ENCODE results near the gene SAP30L. TPM values are rescaled to one million over a fixed set of nuclear protein-coding genes. Genes with fewer than 3 reads are reported as not detected.

The SAP30L gene
- total RNA-seq, 1 donor: 15.6 TPM

DNA sequence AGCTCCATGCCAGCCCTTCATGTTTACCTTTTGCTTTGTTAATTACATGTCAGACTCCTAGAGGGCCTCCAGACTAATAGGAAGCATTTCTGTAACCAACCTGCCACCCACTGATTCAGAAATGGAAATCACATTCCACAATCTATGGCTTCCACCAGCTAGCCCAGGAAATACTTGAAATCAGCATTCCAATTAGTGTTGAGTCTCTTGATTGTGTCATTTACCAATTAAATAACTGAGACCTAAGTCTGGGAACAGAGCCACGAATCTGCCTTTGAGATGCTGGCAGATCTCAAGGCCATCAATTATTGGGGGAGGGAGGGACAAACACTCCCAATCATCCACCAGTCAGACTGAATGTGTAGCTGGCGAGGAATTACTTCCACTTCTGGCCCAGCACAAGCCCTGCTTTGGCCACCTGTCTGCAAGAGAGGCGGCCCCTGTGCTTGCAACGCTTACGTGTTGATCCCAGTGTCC is 27.4 kb upstream of the SAP30L start:
- DNase-seq (ENCODE audit: low read depth in 2 of 3, low spot score in 2 of 3): no peak

DNA sequence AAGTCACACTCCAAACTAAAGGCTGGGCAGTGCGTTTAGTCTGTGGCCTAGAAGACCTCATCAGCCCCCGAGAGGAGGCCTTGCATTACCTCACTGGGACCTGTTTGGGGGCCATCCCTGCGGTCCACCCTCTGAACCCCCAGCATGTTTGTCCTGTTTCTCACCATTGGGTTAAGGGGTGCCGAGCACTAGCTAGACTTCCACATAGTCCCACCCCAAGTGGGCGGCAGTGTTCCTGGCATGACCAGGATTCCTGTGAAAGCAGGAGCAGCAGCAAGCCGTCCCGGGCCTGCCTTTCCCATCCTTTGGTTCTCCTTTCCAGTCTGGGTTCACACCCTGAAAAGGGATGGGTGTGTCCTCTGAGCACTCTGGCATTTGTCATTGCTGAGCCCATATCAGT is 26.6 kb upstream of the SAP30L start:
- DNase-seq (ENCODE audit: low read depth in 2 of 3, low spot score in 2 of 3): no peak

DNA sequence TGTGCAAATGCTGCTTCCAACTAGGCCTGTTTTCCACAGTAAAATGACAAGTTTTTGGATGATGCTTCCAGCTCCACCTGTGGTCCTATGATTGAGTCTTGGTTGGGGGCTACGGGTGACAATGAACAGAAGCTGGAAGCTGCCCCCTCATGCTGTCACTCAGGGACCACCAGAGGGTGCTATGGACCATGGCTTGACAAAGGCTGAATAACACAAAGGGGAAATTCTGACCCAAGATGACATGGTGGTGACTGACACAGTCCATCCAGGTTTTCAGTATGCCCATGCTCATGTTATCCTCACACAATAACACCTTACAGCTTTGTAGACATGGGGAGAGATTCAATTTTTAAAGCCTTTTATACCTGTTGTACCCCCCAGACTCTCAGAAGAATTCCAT is 23.9 kb upstream of the SAP30L start:
- peak in 2 of 3 donors; percentile 30 to 55 for DNase-seq (ENCODE audit: low read depth in 2 of 3, low spot score in 2 of 3)

DNA sequence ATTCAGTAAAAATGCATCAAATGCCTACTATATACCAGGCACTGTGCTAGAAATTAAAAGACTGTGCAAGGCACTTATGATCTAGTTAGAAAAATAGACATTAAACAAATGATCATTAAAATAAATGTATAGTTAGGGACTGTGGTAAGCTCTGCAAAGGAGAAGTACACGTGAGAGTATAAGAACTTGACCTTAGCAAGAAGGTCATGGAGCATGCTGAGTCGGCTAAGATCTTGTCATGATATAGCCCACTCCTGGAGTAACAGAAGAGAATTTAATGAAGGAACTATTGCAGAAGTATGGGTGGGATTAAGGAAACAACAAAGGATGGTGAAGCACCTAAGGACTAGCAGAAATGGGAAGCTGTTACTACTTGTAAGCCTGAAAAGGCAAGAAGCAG is 23.5 kb upstream of the SAP30L start:
- DNase-seq (ENCODE audit: low read depth in 2 of 3, low spot score in 2 of 3): no peak

DNA sequence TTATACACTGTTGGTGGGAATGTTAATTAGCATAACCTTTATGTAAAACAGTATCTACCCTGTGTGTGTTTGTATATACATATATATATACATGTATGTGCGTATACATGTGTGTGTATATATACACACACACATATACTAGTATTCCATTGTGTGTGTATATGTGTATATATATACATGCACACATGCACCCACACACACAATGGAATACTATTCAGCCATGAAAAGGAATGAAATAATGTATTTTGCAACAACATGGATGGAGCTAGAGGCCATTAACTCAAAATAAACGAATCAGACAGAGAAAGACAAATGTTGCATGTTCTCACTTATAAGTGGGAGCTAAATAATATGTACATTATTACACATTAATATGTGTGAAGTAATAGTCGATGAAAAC is 17.6 kb upstream of the SAP30L start:
- no peak for DNase-seq (ENCODE audit: low read depth in 2 of 3, low spot score in 2 of 3)

DNA sequence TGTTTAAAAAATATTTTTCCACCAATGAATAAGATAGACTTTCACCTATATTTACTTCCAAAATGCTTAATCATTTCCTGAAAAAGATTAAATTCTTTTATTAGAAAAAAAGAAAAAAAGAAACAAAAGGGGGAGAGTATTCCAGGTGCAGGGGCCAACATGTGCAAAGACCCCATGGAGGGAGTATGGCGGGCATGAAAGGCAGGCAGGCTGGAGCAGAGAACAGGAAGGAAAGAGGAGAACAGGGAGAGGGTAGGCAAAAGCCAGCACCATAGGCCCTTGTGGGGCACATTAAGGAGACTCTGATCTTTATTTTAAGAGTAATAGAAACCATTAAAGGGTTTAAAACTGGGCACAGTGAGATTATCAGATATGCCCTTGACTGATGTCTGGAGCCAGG is 16.5 kb upstream of the SAP30L start:
- DNase-seq (ENCODE audit: low read depth in 2 of 3, low spot score in 2 of 3): no peak

DNA sequence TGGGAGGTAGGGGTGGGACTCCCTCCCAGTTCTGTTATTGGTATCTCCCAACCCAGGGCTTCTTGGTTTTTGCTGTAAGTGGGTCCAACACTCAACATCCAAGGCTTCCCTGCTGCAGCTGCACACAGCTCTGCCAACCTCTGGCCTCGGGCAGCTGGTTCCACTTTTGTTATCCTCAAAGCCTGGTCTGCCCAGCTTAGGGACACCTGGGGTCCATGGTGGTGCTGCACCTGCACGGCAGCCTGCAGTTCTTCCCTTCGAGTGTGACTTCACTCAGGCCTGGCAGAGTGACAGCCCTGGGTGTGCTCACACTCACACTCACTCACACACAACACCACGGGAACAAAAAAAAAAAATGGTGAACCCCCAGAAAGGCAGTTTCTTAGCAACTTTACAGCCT is 15.3 kb upstream of the SAP30L start:
- DNase-seq (ENCODE audit: low read depth in 2 of 3, low spot score in 2 of 3): no peak

DNA sequence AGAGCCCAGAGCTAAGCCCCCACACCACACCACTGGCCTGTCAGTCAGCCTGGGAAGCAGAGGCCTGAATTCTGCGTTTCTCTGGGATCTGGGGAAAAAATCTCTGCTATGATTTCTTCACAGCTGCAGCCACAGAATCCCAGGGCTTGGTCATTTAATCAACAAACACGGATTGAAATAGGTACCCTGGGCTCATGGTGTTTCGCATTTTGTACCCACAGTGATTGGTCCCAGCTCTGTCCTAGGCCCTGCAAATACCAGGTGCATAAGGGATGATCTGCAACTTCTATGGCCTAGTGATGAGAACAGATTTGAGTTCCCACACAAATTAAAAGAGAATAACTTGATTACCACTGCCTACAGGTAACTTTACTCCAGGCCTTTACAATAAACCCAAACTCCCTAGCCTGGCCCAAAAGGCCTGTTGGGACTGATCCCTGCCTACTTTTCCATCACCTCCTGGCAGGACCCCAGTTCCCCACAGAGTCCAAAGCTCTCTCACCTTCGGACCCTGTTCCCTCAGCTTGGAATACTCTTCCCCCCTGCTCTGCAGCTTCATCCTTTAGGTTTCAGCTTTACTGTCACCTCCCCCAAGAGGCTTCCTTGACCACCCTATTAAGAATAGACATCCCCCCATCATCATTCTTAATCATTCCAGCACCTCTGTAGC is 14.7 kb upstream of the SAP30L start:
- no peak for DNase-seq (ENCODE audit: low read depth in 2 of 3, low spot score in 2 of 3)

DNA sequence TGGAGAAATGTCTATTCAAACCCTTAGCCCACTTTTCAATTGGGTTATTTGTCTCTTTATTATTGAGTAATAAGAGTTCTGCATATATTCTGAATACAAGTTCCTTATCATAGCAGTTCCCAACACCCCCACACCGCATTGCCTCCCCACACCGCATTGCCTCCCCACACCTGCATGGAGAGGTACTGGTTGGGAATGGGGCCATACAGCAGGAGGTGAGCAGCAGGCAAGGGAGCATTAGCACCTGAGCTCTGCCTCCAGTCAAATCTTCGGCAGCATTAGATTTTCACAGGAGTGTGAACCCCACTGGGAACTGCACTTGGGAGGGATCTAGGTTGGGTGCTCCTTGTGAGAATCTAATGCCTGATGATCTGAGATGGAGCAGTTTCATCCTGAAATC is 10.6 kb upstream of the SAP30L start:
- DNase-seq (ENCODE audit: low read depth in 2 of 3, low spot score in 2 of 3): no peak

DNA sequence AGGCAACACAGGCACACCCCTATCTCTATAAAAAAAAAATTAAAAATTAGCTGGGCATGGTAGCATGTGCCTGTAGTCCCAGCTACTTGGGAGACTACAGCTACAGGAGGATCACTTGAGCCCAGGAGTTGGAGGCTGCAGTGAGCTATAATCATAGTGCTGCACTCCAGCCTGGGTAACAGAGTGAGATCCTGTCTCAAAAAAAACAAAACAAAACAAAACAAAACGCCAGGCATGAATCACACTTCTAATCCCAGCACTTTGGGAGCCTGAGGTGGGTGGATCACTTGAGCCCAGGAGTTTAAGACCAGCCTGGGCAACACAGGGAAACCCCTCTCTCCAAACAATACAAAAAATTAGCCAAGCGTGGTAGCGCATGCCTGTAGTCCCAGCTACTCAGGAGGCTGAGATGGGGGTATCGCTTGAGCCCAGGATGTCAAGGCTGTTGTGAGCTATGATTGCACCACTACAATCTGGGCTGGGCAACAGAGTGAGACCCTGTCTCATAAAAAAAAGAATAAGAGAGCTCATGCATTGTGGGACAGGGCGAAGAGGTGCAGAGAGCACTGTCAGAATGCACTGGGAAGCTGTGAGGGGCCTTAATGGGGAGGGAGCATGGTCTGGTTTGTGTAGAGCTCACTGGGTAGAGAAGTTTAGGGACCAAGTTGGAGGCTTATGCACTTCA is 8.4 kb upstream of the SAP30L start:
- DNase-seq (ENCODE audit: low read depth in 2 of 3, low spot score in 2 of 3): no peak

DNA sequence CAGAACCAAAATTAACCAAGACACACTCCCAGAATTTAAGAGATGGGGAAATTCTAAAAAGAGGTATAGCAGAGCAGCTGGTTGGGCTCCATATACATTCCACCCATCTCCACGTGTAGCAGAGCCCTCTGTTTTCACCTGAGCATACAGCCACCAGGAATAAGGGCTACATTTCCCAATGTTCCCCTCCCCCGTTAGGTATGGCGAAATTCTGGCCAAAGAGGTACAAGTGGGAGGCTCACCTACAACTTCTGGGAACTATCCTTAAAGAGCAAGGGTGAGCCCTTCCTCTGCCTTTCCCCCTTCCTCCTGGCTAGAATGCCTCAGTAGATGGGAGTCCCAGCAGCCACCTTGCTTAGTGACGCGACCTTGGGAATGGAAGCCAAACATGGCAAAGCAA is 5.3 kb upstream of the SAP30L start:
- no peak for DNase-seq (ENCODE audit: low read depth in 2 of 3, low spot score in 2 of 3)

DNA sequence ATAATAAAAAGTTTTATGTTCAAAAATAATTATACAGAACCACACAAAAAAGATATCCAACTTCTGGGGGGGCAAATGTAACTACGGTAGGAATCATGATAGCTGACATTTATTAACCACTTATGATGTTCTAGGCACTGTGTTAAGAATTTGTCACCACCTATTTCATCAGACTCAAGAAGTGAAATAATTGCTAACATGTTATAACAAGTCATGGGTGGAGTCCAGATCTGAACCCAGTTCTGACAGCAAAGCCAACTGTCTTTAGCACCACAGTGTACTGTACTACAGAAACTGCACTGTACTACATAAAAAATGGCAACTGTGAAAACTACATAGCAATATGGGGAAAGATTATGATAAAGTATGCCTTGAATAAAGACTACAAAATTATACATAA is 3.0 kb upstream of the SAP30L start:
- DNase-seq (ENCODE audit: low read depth in 2 of 3, low spot score in 2 of 3): no peak

DNA sequence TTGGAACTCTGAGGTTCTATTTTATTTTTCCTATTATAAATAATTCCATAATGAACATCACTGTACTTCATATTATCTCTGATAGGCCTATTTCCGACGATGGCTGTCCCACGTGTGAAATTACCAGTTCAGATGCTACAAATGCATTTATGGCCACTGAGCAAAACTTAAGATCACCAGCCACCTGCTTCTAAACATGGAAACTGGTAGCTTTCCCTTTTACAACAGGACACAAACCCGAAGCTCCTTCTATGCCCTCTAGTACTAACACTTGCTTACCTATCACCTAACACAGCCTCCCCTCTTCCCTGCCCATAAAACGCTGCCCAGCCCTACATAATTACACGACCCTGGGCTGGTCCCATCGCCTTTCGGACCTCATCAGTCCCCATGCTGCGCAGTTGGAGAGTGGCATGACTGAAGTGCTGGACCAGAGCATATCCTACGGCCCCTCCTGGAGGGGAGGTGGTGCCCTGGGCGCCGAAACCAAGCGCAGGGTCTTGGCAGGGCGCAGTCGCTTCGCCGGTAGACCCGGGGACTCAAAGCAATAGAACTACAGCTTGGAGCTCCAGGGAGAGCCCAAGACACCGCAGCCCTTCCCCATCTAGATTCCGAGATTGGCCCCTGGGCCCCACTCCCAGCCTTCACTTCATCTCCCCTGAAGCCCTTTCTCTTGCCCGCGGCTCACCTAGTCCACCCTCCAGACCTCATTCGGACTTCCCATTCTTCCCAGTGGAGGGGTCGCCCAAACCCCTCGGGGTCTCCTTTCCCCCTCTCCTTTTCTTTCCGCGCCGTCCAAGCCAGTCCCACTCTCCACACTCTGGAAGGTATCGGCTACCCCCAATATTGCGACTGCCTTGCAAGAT is 1.0 kb upstream of the SAP30L start:
- DNase-seq (ENCODE audit: low read depth in 2 of 3, low spot score in 2 of 3): peak in 2 of 3 donors; percentile 14

DNA sequence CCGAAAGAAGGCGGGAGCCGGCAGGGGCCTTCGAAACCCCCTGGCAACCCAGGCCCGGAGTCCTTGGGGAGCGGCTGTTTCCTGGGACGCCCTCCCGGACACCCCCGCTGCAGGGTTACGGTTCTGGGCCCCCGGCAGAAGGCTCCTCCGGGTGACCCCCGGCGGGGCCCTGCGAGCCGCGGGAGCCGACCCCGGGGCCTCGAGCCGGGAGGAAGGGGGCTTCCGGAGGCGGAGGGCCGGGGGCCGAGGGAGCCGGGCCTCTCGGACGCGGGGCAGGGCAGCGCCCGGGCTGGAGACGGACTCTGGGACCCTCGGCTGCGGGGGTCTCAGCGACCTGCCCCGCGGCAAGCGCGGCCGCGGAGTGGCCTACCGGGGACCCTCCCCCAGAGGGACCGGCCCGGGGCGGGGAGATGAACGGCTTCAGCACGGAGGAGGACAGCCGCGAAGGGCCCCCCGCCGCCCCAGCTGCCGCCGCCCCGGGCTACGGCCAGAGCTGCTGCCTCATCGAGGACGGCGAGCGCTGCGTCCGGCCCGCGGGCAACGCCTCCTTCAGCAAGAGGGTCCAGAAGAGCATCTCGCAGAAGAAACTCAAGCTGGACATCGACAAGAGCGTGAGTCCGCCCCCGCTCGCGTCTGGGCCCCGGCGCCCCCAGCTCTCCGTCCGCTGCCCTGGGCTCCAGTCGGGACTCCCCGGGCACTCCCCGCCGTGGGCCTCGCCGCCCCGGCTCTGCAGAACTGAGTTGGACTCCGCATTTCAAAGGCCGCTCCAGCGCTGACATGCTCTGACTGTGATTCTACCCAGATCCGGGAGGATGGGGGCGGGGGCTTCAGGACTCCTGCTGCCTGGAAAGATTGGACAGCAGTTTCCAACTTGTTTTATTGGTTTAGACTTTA is 645 bp downstream of the SAP30L start:
- DNase-seq (ENCODE audit: low read depth in 2 of 3, low spot score in 2 of 3): peak in 1 of 3 donors; percentile 18

DNA sequence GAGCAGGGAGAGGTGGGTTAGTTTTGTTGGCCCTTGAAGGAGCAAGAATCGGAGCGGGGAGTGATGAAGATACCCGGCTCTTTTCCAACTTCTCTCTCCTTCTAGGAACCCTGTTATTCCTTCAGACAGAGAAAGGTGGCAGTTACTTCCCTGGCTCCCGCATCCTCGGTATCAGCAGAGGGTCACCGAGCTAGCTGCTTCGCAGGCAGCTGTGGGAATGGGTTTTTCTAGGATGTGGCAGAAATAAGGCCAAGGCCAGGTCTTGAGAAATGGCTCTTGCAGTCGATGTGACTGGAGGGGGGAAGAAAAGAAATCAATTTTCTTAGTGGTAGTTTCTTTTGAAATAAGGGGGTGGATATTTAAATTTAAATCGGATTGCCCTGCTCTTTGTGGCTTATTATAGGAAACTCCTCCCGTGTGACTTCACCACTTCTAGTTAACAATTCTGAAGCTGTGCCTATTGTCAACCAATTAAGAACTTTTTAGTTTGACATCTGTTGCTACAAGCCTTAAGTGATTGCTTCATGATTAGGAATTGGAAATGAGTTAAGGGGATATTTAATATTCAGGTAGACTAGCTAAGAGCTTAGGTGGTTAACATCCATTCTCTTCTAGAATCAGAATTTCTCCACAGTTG is 1.4 kb downstream of the SAP30L start:
- DNase-seq (ENCODE audit: low read depth in 2 of 3, low spot score in 2 of 3): no peak

DNA sequence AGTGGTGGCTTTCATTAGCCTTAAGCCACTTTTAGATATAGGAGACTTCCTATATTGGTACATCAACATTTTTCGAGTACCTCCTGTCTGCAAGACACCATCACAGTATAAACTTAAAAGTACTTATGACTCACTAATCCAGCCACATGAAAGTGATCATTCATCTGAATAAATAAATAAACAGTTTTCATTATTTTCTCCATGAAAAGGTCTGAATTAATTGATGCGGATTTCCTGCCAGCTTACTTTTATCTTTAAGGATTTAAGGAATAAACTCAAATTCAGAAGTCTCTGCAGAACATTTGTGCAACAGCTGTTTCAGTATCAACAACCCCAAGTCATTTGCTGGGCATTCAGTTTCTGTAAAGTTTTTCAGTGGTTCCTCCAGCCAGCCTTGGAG is 4.0 kb downstream of the SAP30L start:
- DNase-seq (ENCODE audit: low read depth in 2 of 3, low spot score in 2 of 3): no peak

DNA sequence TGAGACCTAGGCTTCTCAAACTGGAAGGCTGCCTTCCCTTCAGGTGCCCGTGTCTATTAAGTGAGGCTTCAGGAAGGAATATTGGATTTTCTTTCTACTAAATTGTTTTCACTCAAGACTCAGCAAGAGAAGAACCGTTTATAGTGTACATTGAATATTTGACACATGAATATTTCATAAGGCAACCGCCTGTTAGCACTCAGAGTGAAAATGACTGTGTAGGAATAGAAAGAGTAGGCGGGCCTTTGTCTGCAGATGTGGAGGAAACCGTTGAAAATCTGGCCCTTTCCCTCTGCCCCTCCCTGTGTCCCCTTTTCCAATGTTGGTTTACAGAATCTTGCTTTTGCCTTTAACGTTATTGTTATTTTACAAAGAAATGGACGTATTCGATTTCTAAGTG is 6.2 kb downstream of the SAP30L start:
- DNase-seq (ENCODE audit: low read depth in 2 of 3, low spot score in 2 of 3): no peak

DNA sequence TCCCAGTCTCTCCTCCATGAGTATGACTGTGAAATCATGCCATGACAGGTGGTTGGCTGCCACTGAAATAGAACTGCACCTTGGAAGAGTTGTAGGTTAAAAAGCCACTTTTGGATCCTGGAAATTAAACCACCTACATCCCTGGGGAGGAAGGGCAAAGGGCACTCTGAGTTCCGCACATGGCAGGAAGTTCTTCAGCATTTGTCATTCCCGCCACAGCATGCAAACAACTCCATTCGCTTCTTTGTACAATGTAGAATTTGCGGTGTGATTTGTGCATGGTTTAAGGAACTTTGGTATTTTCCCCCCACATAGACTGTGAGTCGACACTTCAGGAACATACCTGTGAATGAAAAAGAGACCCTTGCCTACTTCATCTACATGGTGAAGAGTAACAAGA is 9.8 kb downstream of the SAP30L start:
- DNase-seq (ENCODE audit: low read depth in 2 of 3, low spot score in 2 of 3): no peak

DNA sequence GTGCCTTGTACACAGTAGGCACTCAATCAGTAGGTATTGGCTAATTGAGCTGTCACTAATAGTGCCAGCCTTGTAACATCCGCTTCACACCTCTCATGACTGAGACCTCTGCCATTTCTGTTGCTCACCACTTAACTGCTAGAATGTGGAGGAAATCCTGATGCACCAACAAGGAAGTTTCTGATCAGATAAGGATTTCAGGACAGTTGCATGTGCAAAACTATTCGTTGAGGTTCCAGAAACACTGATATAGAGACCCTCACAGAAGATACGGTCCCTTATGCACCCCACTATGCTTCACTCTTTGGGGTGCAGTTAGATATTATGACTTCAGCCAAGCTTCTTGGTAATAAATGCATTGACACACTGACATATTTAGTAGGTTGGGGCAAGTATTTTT is 10.7 kb downstream of the SAP30L start:
- DNase-seq (ENCODE audit: low read depth in 2 of 3, low spot score in 2 of 3): no peak

DNA sequence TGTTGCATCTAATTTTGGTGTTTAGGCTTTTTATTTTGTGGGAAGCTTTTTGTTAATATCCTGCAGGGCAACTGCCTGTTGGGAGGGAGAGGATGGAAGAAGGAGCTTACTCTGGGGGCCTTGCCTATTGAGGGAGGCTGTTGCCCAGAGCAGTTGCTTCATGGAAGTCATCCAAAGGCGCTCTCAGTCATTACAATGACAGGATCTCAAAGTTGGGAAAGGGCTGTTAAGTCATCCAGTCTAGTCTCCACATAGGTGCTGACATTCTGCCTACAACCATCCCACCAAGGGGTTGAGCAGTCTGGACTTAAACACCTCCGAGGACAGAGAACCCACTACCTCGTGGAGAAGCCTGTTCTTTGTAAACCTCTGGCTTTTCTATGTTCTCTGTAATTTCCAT is 13.2 kb downstream of the SAP30L start:
- DNase-seq (ENCODE audit: low read depth in 2 of 3, low spot score in 2 of 3): no peak
